ENCODE data around the gene TAPBPL.

TAPBPL gene, protein sequence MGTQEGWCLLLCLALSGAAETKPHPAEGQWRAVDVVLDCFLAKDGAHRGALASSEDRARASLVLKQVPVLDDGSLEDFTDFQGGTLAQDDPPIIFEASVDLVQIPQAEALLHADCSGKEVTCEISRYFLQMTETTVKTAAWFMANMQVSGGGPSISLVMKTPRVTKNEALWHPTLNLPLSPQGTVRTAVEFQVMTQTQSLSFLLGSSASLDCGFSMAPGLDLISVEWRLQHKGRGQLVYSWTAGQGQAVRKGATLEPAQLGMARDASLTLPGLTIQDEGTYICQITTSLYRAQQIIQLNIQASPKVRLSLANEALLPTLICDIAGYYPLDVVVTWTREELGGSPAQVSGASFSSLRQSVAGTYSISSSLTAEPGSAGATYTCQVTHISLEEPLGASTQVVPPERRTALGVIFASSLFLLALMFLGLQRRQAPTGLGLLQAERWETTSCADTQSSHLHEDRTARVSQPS

DNA sequence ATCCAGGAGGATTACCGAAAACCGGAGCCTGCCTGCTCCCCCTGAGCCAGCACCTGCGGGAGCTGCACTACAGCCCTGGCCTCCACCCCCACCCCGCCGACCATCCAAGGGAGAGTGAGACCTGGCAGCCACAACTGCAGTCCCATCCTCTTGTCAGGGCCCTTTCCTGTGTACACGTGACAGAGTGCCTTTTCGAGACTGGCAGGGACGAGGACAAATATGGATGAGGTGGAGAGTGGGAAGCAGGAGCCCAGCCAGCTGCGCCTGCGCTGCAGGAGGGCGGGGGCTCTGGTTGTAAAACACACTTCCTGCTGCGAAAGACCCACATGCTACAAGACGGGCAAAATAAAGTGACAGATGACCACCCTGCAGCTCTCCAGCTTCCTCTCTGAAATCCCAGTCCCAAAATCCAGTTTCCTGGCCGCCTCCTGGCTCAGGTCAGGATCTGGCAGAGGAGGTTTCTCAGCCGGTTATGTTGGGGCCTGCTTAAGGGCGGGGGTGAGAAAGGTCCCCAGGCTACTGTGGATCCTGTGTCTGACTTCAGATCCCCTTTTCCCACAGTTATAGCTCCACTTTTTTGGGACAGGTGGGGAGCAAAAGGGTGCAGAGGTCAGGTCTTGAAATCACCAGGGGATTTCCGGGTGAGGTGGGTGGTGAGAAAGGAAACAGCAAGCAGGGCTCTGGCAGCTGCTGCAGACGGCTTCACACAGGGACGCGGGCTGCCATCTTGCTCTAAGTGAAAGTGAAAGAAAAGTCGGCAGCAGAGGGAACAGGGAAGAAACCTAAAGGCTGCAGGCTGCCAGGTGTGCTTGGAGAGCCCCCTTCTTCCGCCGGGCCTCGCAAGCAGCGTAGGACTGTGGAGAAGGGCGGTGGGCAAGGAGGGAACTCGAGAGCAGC lies at the start of gene TAPBPL:
Gene TAPBPL (plus strand): TSS at position 695 of the 897 bp plus-strand sequence. CDS start 207 bp downstream, outside the sequence.
- Histone ChIP-seq H3K9me3 (ENCODE audit: control insufficient read depth in 1 of 2, low read length in 2 of 2) (no peaks in the 10 kb centered on the region), H3K27ac (ENCODE audit: low read depth, low read length) (peak within 1 kb of the TSS; percentile 96), H3K4me1 (ENCODE audit: control insufficient read depth in 1 of 2, insufficient read depth in 2 of 2, low read length in 2 of 2) (peaks cover 24 to 36% of the 10 kb centered on the region in 2 donors), H3K9ac (ENCODE audit: low read depth in 1 of 2, low read length in 2 of 2) (peak within 1 kb of the TSS; percentile 99 to 100), H3K27me3 (ENCODE audit: control insufficient read depth in 1 of 2, insufficient read depth in 2 of 2, low read length in 2 of 2) (no peaks in the 10 kb centered on the region), H3K4me3 (ENCODE audit: low read depth in 1 of 2, low read length in 2 of 2) (peak within 1 kb of the TSS; percentile 96 to 99), H3K36me3 (ENCODE audit: control insufficient read depth in 1 of 2, insufficient read depth in 2 of 2, low read length in 2 of 2) (peaks cover 9 to 21% of the 10 kb centered on the region in 2 donors)

DNA sequence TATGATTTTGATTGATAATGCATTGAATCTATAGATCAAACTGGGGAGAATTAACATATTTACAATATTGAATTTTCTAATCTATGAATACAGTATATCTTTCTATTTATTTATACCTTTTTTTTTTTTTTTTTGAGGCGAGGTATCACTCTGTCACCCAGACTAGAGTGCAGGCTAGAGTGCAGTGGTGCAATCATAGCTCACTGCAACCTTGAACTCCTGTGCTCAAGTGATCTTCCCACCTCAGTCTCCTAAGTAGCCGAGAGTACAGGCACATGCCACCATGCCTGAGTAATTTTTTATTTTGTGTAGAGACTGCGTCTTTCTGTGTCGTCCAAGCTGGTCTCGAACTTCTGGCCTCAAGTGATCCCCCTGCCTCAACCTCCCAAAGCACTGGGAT lies 47.5 kb upstream of the TAPBPL start:
- Histone ChIP-seq H3K27me3 (ENCODE audit: control insufficient read depth in 1 of 2, insufficient read depth in 2 of 2, low read length in 2 of 2) (no peaks in the 10 kb centered on the region), H3K9me3 (ENCODE audit: control insufficient read depth in 1 of 2, low read length in 2 of 2) (no peaks in the 10 kb centered on the region), H3K4me1 (ENCODE audit: control insufficient read depth in 1 of 2, insufficient read depth in 2 of 2, low read length in 2 of 2) (peaks cover 0 to 8% of the 10 kb centered on the region in 2 donors), H3K36me3 (ENCODE audit: control insufficient read depth in 1 of 2, insufficient read depth in 2 of 2, low read length in 2 of 2) (no peaks in the 10 kb centered on the region), H3K4me3 (ENCODE audit: low read depth in 1 of 2, low read length in 2 of 2) (no peak overlapping the region), H3K27ac (ENCODE audit: low read depth, low read length) (no peak overlapping the region), H3K9ac (ENCODE audit: low read depth in 1 of 2, low read length in 2 of 2) (no peak overlapping the region)

DNA sequence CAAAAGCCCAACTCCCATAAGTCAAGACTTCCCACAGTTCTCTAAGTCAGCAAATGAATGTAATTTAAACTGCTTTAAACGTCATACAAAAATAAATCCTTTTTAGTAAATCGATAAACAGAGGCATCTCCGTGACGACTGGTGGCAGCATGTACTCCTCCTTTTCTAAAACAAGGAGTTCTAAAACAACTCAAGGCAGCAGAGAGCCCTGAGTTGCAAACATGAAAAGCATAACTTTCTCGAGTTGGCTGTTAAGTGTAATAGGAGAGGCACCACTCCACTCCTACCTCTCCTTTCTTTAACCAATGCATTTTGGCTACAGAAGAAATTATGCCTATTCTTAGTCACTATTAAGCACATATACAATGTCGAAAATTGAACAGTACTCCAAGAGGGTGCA lies 45.9 kb upstream of the TAPBPL start:
- H3K9me3 ChIP-seq (ENCODE audit: control insufficient read depth in 1 of 2, low read length in 2 of 2): no peaks in the 10 kb centered on the region
- H3K27ac ChIP-seq (ENCODE audit: low read depth, low read length): no peak overlapping the region
- H3K27me3 ChIP-seq (ENCODE audit: control insufficient read depth in 1 of 2, insufficient read depth in 2 of 2, low read length in 2 of 2): no peaks in the 10 kb centered on the region
- no peak overlapping the region for H3K9ac ChIP-seq (ENCODE audit: low read depth in 1 of 2, low read length in 2 of 2)
- no peak overlapping the region for H3K4me3 ChIP-seq (ENCODE audit: low read depth in 1 of 2, low read length in 2 of 2)
- no peaks in the 10 kb centered on the region for H3K36me3 ChIP-seq (ENCODE audit: control insufficient read depth in 1 of 2, insufficient read depth in 2 of 2, low read length in 2 of 2)
- no peaks in the 10 kb centered on the region for H3K4me1 ChIP-seq (ENCODE audit: control insufficient read depth in 1 of 2, insufficient read depth in 2 of 2, low read length in 2 of 2)

DNA sequence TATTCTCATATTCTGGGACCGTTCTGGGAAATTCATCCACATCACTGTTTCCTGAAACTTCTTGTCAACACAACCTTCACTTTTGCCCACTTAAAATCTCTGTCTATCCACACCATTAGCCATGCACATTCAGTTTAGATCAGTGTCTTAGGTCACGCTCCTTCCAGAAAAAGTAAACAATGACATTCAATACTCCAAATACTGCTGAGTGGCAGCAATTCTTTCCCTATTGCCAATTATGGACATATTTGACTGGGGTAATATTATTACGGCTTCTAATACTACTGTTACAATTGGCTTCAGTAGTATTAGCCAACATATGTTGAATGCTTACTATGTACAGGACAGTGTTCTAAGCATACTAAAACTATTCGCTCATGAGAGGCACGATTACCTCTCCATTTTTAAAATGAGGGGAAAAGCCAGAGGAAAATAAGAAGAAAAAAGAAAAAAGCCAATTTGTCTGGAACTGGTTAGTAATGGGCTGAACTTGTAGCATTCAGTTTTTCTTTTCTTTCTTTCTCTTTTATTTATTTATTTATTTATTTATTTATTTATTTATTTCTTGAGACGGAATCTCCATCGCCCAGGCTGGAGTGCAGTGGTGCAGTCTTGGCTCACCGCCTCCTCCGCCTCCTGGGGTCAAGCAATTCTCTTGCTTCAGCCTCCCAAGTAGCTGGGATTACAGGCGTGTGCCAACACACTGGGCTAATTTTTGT lies 44.4 kb upstream of the TAPBPL start:
- Histone ChIP-seq H3K27me3 (ENCODE audit: control insufficient read depth in 1 of 2, insufficient read depth in 2 of 2, low read length in 2 of 2) (no peaks in the 10 kb centered on the region), H3K9ac (ENCODE audit: low read depth in 1 of 2, low read length in 2 of 2) (no peak overlapping the region), H3K27ac (ENCODE audit: low read depth, low read length) (no peak overlapping the region), H3K4me3 (ENCODE audit: low read depth in 1 of 2, low read length in 2 of 2) (no peak overlapping the region), H3K4me1 (ENCODE audit: control insufficient read depth in 1 of 2, insufficient read depth in 2 of 2, low read length in 2 of 2) (no peaks in the 10 kb centered on the region), H3K9me3 (ENCODE audit: control insufficient read depth in 1 of 2, low read length in 2 of 2) (no peaks in the 10 kb centered on the region), H3K36me3 (ENCODE audit: control insufficient read depth in 1 of 2, insufficient read depth in 2 of 2, low read length in 2 of 2) (no peaks in the 10 kb centered on the region)

DNA sequence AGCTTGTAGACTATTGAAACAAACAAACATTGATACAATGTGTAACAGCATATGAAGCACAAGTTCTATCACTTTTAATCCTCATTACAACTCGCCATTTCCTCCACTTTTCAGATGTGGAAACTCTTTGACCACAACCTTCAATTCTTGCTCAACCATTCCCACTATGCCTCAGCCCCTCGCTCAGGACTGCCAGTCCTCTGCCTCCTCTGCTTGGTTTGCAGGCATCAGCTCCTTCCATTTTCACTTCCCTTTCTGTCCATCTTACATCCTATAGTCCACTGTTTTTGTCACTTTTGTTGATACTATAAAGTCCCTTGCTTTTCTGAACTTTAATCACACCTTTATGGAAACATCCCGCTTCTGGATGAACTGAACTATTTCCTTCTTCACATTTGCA lies 35.2 kb upstream of the TAPBPL start:
- Histone ChIP-seq H3K9me3 (ENCODE audit: control insufficient read depth in 1 of 2, low read length in 2 of 2) (no peaks in the 10 kb centered on the region), H3K36me3 (ENCODE audit: control insufficient read depth in 1 of 2, insufficient read depth in 2 of 2, low read length in 2 of 2) (no peaks in the 10 kb centered on the region), H3K27me3 (ENCODE audit: control insufficient read depth in 1 of 2, insufficient read depth in 2 of 2, low read length in 2 of 2) (no peaks in the 10 kb centered on the region), H3K4me1 (ENCODE audit: control insufficient read depth in 1 of 2, insufficient read depth in 2 of 2, low read length in 2 of 2) (peaks cover 0 to 6% of the 10 kb centered on the region in 2 donors), H3K27ac (ENCODE audit: low read depth, low read length) (no peak overlapping the region), H3K9ac (ENCODE audit: low read depth in 1 of 2, low read length in 2 of 2) (no peak overlapping the region), H3K4me3 (ENCODE audit: low read depth in 1 of 2, low read length in 2 of 2) (no peak overlapping the region)

GRCh38 chr12:6418796-6419195 lies 33.0 kb upstream of the TAPBPL start:
- H3K27ac ChIP-seq (ENCODE audit: low read depth, low read length): no peak overlapping the region
- H3K9me3 ChIP-seq (ENCODE audit: control insufficient read depth in 1 of 2, low read length in 2 of 2): no peaks in the 10 kb centered on the region
- H3K4me3 ChIP-seq (ENCODE audit: low read depth in 1 of 2, low read length in 2 of 2): no peak overlapping the region
- no peak overlapping the region for H3K9ac ChIP-seq (ENCODE audit: low read depth in 1 of 2, low read length in 2 of 2)
- H3K4me1 ChIP-seq (ENCODE audit: control insufficient read depth in 1 of 2, insufficient read depth in 2 of 2, low read length in 2 of 2): peaks cover 2 to 9% of the 10 kb centered on the region in 2 donors
- no peaks in the 10 kb centered on the region for H3K27me3 ChIP-seq (ENCODE audit: control insufficient read depth in 1 of 2, insufficient read depth in 2 of 2, low read length in 2 of 2)
- no peaks in the 10 kb centered on the region for H3K36me3 ChIP-seq (ENCODE audit: control insufficient read depth in 1 of 2, insufficient read depth in 2 of 2, low read length in 2 of 2)

DNA sequence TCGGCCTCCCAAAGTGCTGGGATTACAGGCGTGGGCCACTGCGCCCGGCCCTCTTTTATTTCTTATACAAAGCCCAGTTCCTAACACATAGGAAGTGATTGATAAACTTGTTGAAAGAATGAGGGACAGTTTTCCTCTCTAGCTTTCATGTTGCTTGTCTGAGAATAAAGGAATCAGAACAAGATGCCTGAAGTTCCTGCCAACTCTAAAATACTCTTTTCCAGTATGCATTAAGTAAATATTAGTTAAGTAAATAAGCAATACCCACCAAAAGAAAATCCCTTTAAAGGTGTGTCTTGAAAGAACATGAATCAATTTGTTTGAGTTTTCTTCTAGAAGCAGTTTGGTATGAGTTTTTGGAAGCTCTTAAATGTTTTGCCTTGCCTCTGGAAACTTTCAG lies 31.5 kb upstream of the TAPBPL start:
- peaks cover 4 to 11% of the 10 kb centered on the region in 2 donors for H3K4me1 ChIP-seq (ENCODE audit: control insufficient read depth in 1 of 2, insufficient read depth in 2 of 2, low read length in 2 of 2)
- no peaks in the 10 kb centered on the region for H3K36me3 ChIP-seq (ENCODE audit: control insufficient read depth in 1 of 2, insufficient read depth in 2 of 2, low read length in 2 of 2)
- no peaks in the 10 kb centered on the region for H3K9me3 ChIP-seq (ENCODE audit: control insufficient read depth in 1 of 2, low read length in 2 of 2)
- no peaks in the 10 kb centered on the region for H3K27me3 ChIP-seq (ENCODE audit: control insufficient read depth in 1 of 2, insufficient read depth in 2 of 2, low read length in 2 of 2)
- H3K27ac ChIP-seq (ENCODE audit: low read depth, low read length): no peak overlapping the region
- H3K4me3 ChIP-seq (ENCODE audit: low read depth in 1 of 2, low read length in 2 of 2): no peak overlapping the region
- H3K9ac ChIP-seq (ENCODE audit: low read depth in 1 of 2, low read length in 2 of 2): no peak overlapping the region

DNA sequence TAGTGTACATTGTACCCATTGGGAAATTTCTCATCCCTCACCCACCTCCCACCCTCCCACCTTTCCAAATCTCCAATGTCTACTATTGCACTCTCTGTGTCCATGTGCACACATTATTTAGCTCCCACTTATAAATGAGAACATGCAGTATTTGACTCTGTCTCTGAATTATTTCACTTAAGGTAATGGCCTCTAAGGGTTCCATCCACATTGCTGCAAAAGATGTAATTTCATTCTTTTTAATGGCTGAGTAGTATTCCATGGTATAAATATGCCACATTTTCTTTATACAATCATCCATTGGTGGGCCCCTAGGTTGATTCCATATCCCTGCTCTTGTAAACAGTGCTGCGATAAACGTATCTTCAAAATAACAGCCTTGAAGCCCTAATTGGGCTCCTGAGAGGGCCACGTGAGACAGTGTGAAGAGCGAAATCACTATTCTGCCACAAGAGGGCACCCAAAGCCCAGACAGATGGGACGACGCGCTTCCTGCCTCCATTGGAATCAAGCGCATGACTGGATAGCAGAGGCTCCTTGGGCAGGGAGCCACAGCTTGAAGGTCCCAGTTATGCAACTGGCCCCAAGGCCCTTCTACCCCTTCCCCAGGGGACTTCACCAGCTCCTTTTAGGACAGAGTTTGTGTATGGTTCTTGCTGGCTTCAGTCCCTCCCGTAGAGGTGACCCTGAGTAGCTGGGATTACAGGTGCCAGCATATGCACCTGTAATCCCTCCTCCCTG lies 28.4 kb upstream of the TAPBPL start:
- Histone ChIP-seq H3K4me1 (ENCODE audit: control insufficient read depth in 1 of 2, insufficient read depth in 2 of 2, low read length in 2 of 2) (peaks cover 13 to 23% of the 10 kb centered on the region in 2 donors), H3K27ac (ENCODE audit: low read depth, low read length) (no peak overlapping the region), H3K36me3 (ENCODE audit: control insufficient read depth in 1 of 2, insufficient read depth in 2 of 2, low read length in 2 of 2) (no peaks in the 10 kb centered on the region), H3K4me3 (ENCODE audit: low read depth in 1 of 2, low read length in 2 of 2) (peak overlapping the region in 1 of 2 donors; percentile 1), H3K9me3 (ENCODE audit: control insufficient read depth in 1 of 2, low read length in 2 of 2) (no peaks in the 10 kb centered on the region), H3K27me3 (ENCODE audit: control insufficient read depth in 1 of 2, insufficient read depth in 2 of 2, low read length in 2 of 2) (no peaks in the 10 kb centered on the region), H3K9ac (ENCODE audit: low read depth in 1 of 2, low read length in 2 of 2) (peak overlapping the region in 1 of 2 donors; percentile 21)

DNA sequence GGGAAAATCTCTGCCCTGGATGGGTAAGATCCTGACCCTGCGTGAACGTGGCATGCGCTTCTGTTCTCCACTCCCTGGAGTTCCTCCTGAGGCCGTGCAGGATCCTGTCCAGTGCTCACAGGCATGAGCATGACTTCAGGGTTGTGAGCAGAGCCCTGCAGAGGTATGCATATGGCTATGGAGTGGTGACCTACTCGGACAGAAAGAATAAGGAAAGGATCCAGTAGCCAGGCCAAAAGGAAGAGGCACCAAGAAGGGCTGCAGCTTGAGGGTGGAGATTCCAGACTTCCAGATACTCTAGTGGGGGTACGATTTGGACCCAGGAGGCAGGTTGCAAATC lies 27.9 kb upstream of the TAPBPL start:
- Histone ChIP-seq H3K4me1 (ENCODE audit: control insufficient read depth in 1 of 2, insufficient read depth in 2 of 2, low read length in 2 of 2) (peaks cover 13 to 23% of the 10 kb centered on the region in 2 donors), H3K4me3 (ENCODE audit: low read depth in 1 of 2, low read length in 2 of 2) (peak overlapping the region in 1 of 2 donors; percentile 1), H3K36me3 (ENCODE audit: control insufficient read depth in 1 of 2, insufficient read depth in 2 of 2, low read length in 2 of 2) (no peaks in the 10 kb centered on the region), H3K27me3 (ENCODE audit: control insufficient read depth in 1 of 2, insufficient read depth in 2 of 2, low read length in 2 of 2) (no peaks in the 10 kb centered on the region), H3K9me3 (ENCODE audit: control insufficient read depth in 1 of 2, low read length in 2 of 2) (no peaks in the 10 kb centered on the region), H3K27ac (ENCODE audit: low read depth, low read length) (no peak overlapping the region), H3K9ac (ENCODE audit: low read depth in 1 of 2, low read length in 2 of 2) (peak overlapping the region in 1 of 2 donors; percentile 21)
